ACHN (cell line): Measurements from ENCODE around the gene MSH5.
A peak's percentile ranks its signal among the peaks of the same experiment; 100 is the strongest.

Source experiments
- DNase-seq: peaks from one replicate; pipeline ENCODE4 v3.0.0-alpha.2; 2015
- in situ Hi-C: cut with HindIII; loops from 2 replicates; pipeline ENCODE4 v1.10.0; 2017; ENCODE audit warnings: low sequenced_read_pairs, low pct_ligation_motif_present, low pct_unique_long_range_greater_than_20kb

Gene MSH5

DNA sequence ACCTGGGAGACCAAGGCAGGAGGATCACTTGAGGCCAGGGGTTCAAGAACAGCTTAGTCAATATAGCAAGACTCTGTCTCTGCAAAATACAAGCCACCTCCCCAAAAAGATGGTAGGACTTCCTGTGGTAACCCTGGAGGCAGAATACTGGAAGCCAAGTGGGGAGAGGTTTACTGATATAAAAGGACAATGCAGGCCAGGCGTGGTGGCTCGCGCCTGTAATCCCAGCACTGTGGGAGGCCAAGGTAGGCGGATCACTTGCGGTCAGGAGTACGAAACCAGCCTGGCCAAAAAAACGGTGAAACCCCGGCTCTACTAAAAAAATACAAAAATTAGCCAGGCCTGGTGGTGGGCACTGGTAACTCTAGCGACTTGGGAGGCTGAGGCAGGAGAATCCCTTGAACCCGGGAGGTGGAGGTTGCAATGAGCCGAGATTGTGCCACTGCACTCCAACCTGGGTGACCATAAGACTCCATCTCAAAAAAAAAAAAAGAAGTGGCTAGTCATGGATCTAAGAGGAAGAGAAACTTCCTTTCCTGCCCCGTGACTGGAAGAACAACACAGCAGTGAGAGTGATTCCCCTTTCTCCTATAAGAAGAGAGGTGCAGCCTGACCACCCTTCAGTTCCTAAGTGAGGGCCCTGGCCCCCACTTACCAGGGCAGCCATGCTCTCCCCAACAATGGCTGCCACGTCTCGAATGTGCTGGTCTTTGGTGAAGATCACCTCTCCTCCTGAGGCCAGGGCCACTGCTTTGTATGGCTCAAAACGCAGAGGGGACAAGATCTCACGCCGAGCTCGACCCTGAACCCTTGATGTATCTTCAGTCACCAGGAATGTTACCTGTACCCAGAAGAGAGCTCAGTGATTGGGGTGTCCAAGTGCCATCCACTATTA, 28.8 kb downstream of the MSH5 start:
- DNase-seq = no peak
- in situ Hi-C loops = no loop called here

DNA sequence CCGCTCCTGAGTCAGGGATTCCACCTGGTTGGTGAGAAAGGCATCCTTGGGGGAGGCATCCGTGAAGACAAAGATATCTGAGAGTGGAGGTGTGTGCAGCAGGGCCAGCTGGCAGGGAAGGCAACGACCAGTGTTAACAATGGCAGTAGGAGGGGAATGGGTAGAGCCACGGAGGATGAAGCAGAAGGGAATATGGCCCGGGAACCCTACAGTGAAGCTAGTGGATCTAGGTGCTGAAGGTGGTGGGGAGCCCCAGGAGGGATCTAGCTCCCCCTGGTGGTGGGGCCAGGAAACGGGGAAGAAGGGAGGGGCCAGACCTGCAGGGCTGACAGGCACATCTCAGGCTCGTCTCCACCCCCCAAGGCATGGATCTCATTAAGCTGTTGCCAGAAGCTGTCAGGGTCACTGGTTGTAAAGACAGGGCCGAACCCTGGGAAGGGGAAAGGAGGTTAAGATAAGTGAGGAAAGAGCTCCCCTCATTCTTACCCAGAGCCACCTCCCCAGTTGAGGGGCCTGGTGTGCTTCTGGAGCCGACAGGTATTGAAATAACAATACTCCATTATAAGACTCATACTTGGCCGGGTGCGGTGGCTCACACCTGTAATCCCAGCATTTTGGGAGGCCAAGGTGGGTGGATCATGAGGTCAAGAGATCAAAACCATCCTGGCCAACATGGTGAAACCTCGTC, 30.0 kb downstream of the MSH5 start:
- in situ Hi-C loops = no loop called here
- peak; percentile 65 for DNase-seq

DNA sequence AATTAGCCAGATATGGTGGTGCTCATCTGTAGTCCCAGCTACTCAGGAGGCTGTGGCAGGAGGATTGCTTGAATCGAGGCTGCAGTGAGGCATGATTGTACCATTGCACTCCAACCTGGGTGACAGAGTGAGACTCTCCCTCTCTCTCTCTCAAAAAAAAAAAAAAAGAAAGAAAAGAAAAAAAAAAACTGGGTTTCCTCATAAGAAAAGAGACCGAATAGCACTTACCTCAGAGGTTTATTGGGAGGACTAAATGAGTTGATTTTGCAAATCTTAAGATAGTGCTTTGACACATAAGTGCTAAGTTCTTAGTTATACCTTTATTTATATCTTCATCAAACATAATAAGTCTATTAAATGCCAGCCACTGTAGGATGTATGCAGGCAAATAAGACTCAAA, 31.1 kb downstream of the MSH5 start:
- no peak for DNase-seq

DNA sequence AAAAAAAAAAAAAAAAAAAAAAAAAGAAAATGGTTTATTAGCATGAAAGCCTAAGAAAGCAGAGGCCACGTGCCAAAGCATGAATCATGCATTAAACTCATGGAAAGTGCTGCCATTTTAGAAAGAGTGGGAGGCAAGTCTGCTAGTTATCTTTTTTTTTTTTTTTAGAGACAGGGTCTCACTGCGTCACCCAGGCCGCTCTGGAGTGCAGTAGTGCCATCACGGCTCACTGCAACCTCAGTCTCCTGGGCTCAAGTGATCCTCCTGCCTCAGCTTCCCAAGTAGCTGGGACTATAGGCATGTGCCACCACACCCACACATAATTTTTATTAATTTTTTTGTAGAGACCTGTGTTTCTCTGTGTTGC, 32.2 kb downstream of the MSH5 start:
- no peak for DNase-seq
- in situ Hi-C loops = no loop called here

More for the DNA sequence above, 31.1 kb downstream of the MSH5 start:
- in situ Hi-C loops = no loop called here

DNA sequence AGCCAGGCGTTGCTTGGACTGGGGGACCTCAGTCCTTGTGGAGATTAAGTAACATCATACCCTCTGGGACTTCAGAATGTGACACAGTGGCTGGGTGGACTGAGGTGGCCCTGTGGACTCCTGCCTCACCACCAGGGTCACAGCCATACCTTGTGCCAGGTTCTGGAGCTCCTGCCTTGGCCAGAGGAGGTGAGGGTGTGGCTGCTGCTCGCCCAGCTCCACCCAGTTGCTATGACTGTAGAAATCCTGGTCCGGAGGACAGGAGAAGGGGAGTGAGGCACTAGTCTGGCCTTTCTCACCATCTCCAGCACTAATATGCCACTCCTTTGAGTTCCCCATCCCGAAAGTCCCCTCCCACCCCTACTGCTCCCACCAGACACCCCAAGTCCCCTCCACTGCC, 35.4 kb downstream of the MSH5 start:
- in situ Hi-C loops = no loop called here

DNA sequence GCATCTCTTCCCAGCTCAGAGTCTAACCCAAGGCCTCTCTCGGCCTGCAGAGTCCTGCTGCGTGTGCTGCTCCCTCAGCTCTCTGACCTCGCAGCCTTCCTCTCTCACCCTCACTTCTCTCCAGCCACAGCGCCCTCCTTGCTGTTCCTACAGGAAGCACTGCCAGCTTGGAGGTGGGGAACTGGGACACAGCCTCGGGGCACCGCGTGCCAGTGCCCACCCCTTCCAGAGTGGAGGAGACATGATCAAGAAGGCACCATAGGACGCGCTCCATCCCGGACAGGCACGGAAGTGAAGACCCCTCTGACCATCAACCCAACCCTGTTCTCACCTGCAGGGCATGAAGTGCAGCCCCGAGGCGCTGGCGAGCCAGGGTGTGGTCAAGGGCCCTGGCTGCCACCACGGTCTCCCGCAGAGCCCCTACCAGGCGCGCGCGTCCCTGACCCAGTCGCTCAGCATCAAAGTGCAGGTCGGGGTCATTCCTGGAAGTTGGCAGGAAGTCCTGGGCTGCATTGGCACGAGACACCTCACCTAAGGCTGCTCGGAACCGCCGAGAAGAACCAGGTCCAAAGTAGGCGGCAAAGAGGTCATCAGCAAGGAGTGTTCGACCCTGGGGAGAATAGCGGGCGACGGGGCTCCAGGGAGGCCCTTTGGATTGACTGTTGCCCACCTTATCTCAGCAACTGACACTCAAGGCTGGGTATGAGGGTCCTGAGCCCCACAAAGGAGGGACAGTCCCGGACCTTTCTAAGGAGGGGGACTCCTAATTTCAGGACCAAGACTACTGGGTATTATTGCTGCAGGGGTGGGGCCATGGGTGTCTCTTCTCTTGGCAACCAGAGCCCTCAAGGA, 36.1 kb downstream of the MSH5 start:
- in situ Hi-C loops = no loop called here
- DNase-seq = no peak

More for the DNA sequence above, 35.4 kb downstream of the MSH5 start:
- DNase-seq = no peak

DNA sequence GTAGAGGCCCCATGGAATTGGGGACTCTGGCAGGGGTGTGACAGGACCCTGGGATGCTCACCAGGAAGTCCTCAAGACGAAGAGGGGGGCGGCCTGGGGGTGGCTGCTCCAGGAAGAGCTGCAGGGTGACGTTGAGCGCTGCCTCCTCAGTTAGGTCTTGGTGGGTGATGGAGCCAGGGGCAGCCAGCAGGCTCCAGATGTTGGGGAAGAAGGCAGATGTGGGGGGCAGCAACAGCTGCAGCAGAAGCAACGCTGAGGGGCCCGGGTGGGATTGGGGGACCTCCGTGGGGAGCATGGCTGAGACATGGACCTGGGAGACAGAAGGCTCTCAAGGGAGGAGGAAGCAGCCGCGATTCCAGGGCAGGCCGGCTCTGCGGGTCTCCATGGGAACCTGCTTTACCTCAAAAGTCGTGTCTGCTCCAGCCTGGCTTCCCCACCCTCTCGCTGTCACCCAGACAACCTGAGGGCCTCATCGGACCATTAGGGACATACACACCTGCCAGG, 36.7 kb downstream of the MSH5 start:
- in situ Hi-C loops = no loop called here
- DNase-seq = no peak

DNA sequence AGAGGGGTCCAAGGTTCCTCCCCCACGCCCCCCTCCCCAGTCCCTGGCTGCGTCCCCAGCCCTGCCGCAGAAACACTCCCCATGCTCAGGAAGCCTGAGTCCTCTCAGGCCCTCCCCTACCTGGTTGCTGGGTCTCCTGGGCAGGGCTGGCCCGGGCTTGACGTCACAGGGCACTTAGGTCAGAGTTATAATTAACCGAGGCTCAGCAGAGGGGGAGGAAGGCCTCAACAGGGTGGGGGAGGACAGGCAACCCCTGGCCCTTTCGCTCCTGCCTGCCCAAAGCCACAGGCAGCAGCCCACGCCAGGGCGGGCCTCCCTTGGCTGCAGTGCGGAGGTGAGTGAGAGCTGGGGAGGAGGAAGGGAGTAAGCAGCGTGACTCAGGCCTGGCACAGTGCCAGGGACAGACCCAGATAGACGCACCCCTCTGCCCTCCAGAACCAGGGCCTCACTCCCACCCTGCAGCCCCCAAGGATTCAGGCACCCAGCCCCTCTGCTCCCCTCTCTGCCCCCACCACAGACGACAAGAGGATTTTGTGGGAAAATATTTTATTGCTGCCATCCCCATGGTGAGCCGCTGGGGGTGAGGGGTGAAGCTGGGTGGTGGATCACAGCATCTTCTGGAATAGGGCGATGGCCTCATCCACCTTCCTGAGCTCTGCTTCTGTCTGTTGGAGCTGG, 37.3 kb downstream of the MSH5 start, which contains the start of gene VWA7:
VWA7 (minus strand) TSS at position 340 of the 678 bp plus-strand sequence. CDS start 549 bp downstream, outside the sequence.
- DNase-seq = peak; percentile 54
- in situ Hi-C loops = no loop called here

DNA sequence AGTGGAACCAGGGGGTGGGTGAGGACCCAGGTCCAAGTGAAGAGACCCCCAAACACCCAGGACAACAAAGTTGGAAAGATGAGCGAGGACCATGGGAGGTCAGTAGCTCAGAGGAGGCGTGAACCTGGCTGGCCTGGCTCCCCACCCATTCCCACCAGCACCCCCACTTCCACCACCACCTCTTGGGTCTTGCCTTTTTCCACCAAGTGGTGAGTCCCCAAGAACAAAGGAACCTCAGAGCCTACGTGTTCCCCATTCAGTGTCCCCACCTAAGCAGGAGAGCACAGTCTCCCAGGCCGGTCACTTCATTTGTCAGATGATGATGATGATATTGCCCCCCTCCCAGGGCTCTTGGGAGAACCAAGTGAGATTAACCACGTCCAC, 37.9 kb downstream of the MSH5 start:
- in situ Hi-C loops = no loop called here

DNA sequence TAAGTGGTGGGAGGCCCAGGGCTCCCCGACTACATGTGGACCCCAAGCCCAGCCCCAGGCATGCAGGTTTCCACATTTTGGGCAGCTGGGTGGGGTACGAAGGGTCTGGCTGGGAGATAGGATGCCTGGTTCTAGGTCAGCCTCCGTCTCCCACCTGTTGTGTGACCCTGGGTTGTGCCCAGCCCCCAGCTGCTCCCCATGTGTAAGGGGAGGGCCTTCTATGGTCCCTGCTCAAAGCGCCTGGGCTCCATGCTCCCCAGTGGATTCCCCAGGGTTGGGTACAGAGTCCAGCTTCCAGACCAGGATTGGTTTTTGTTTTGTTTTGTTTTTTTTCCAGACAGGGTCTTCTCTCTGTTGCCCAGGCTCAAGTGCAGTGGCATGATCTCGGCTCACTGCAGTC, 38.4 kb downstream of the MSH5 start:
- in situ Hi-C loops = no loop called here
- no peak for DNase-seq

More for the DNA sequence above, 37.9 kb downstream of the MSH5 start:
- DNase-seq = no peak

DNA sequence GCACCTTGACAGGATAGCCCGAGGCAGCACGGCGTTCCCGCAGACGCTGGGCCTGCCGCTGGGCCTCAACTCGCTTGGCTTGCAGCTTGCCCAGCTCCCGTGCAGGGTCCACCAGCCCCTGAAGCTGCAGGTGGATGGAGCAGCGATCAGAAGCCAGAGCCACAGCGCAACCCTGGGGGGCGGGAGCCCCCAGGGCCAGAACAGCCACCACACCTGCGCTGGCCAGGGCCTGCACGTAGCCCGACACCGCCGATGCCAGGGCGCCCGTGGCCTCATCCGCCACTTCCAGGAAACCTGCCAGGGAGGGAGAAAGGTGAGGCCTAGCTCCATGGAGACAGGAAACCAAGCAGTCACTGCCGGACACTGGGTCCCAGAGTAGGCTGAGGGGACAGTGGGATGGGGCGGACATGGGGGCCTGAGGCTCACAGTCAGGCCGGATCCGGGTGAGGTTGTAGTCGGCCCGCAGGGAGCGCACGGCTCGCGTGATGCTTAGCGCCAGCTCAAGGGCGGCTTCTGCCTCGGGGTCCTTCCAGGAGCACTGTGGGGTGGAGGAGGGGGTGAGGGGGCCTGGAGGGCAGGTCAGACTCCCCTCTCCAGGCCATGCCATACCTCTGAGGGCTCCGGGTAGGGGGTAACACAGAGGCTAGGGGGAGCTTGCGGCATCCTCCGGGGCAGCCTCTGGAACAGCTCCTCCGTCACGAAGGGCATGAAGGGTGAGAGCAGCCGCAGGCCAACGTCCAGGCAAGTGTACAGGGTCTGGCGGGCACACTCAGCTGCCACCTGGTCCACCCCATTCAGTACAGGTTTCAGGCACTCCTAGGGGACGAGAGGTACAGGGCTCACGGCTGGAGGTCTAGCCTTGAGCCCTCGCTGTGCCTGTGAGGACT, 39.4 kb downstream of the MSH5 start:
- in situ Hi-C loops = no loop called here
- no peak for DNase-seq

DNA sequence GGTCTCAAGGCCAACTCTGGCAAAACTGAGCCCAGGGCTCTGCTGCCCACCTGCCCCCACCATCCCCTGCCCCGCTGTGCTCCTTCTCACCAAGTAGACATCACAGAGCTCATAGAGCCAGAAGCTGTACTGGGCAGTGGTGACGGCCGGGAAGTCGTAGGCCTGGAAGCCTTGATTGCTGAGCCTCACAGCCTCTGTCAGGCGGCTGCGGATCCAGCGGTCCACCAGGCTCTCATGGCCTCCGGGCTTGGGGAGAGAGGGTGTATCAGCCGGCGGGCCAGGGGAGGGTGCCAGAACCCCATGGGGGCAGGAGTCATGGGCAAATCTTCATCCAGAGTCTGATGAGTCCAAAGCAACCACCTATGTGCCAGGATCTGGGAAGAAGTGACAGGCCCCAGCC, 40.1 kb downstream of the MSH5 start:
- DNase-seq = no peak
- in situ Hi-C loops = no loop called here

DNA sequence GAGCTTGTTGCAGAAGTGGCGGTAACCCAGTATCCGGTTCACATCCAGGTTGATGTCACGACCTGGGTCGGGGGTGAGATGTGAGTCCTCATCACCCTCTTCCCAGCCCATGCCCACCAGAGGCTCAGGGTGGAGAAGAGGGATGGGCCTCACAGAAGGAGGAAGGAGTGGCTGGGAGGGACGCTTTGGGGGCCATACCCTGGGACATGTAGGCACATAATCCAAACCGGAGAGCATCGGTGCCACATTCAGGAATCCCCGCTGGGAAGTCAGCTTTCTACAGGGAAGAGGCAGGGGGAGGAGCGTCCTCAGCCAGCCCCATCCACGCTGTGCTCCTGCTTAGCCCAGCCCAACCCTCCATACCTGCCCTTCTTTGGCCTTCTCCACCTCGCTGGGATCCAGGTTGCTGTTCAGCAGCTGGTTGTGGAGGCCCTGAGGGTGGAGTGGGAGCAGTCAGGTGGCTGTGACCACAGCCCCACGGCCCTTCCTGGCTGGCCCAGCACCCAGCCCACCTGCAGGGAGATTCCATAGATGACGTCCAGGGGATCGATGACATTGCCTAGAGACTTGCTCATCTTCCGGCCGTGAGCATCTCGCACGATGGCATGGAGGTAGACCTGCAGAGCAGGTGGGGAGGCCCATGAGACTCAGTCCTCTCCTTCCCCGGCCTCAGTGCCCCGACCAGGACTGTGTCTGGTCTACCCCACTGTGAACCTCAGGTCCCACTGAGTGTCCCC, 40.9 kb downstream of the MSH5 start:
- DNase-seq = no peak
- in situ Hi-C loops = no loop called here

DNA sequence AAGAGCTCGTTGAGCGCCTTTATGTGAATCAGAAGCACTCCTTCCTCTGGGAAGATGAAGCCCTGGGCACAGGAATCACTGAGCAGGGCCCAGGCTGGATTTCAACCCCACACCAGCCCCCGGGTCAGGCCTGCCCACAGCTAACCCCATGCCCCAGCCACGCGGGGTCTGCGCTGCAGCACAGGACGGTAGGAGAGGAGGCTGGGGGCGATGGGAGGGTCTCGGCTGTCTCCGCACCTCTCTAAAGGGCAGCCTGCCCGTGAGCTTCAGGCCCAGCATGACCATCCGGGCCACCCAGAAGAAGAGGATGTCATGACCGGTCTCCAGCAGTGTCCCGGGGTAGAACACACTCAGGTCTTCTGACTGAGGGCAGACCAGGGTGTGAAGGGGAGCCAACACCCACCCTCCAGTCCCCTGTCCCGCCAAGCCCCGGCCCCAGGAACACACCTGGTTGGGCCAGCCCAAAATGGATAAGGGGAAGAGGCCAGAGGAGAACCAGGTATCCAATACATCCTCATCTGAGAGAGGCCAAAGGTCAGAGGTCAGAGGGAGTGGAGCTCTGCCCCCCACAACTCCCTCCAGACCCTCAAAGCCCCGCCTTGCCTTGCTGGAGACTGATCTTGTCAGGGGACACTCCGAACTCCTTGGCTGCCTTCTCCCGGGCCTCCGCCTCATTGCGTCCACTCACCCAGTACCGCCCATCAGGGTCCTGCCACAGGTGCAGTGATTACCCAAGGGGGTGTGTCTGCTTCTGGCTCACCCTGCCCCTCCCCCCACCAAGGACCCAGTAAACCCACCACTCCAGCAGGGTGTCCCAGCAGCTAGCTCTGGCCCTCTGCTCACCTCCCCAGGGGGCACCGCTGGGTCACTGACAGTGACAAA, 41.7 kb downstream of the MSH5 start:
- in situ Hi-C loops = no loop called here
- DNase-seq = no peak

DNA sequence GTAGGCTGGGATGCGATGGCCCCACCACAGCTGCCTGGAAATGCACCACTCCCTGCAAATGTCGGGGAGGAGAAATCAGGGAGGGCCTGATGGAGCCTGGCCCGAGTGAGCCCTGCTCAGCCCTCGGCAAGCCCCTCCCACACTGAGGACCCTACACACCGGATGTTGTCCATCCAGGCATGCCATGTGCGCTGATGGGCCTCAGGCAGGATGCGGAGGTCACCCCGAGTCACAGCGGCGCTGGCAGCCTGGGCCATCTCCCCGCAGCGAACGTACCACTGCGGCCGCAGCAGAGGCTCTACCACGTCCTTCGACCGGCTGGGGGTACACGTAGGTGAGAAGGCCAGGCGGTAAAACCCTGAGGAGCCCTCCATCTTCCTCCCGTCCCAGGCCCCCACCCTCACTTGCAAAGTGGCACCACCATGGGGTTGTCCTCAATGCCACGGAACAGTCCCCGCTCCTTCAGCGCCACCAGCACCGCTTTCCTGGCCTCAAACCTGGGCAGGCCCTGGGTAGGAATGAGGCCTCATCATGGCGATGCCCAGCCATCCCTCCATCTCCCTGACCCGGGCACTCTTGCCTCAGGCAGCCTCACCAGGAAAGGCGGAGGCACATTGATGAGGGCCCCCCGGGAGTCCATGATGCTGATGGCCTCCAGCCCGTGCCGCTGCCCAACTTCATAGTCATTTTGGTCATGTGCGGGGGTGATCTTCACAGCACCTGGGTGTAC, 42.5 kb downstream of the MSH5 start:
- in situ Hi-C loops = no loop called here
- no peak for DNase-seq
